K562 (cell line): ENCODE measurements around the gene WASF2. TPM values are rescaled to one million over a fixed set of nuclear protein-coding genes. Genes with fewer than 3 reads are reported as not detected.

Experiments
- ATAC-seq: fragments of 200-7000 bp; cut with Tn5 transposase; 3 replicates; pipeline ENCODE4 v1.9.1; 2020; ENCODE audit warnings: moderate library complexity
- BruUV-seq: library from RNA; stranded (reverse); fragments of 400-500 nt; replicated peaks from 2 replicates; lab custom pipeline; 2021; lab: Mats Ljungman, UMichigan
- CTCF ChIA-PET: fragments of 300-600 bp; formaldehyde crosslinking; extraction: SDS; loops from one replicate; lab custom pipeline; 2021; ENCODE audit warnings: low intra/inter-chr PET ratio; lab: Yijun Ruan, JAX
- POLR2A ChIA-PET: fragments of 300-600, 350-650 bp; sonication (Branson Sonifier 250); formaldehyde crosslinking; extraction: SDS; loops from one replicate; lab custom pipeline; 2021; ENCODE audit warnings: antibody characterized with exemption, inconsistent platforms; lab: Yijun Ruan, JAX
- DNase-seq, 4 experiments: peaks; one replicate each; pipeline versions ENCODE4 v3.0.0 to v3.0.0-alpha.2; 2011 to 2018; ENCODE audit warnings: low spot score in 3 of 4, mixed read lengths in 3 of 4; ENCODE audit errors: extremely low read depth in 1 of 4
- FAIRE-seq: peaks from 2 replicates; lab custom pipeline; 2011; peaks lifted over from hg19 to GRCh38; lab: Jason Lieb, UNC
- H2AFZ ChIP-seq: 2 replicates; pipeline ENCODE4 v1.6.0; 2011; ENCODE audit warnings: low read depth, low read length, control low read depth, inconsistent platforms
- H3K27ac ChIP-seq: fragments of 200-600 bp; 3 replicates; pipeline ENCODE4 v1.8.0; 2011; ENCODE audit warnings: low read depth, mild to moderate bottlenecking, control low read depth, inconsistent platforms, low read length, moderate library complexity, mixed read lengths; ENCODE audit errors: extremely low read depth
- H3K27me3 ChIP-seq, 2 experiments: fragments of 300-600 bp in 1 of 2; 2 replicates in 1 of 2; 3 replicates in 1 of 2; pipeline versions ENCODE4 v1.6.0 to v1.8.0; 2011; ENCODE audit warnings: inconsistent platforms in 2 of 2, low read length in 2 of 2, mild to moderate bottlenecking in 1 of 2, mixed read lengths in 1 of 2, moderate library complexity in 1 of 2; ENCODE audit not compliant: control insufficient read depth in 2 of 2, insufficient read depth in 2 of 2
- H3K36me3 ChIP-seq: fragments of 300-600 bp; 3 replicates; pipeline ENCODE4 v1.8.0; 2011; ENCODE audit warnings: mild to moderate bottlenecking, low read length, inconsistent platforms; ENCODE audit not compliant: control insufficient read depth, insufficient read depth
- H3K4me1 ChIP-seq, 2 experiments: fragments of 200-600 bp in 1 of 2; replicated peaks in 1 of 2; 2 replicates in 1 of 2; 3 replicates in 1 of 2; pipeline versions ENCODE4 v1.5.1 to v1.8.0; 2011; ENCODE audit warnings: inconsistent platforms in 2 of 2, low read length in 2 of 2, mild to moderate bottlenecking in 1 of 2, mixed read lengths in 1 of 2, moderate library complexity in 1 of 2; ENCODE audit not compliant: control insufficient read depth in 2 of 2, insufficient read depth in 2 of 2
- H3K4me2 ChIP-seq: 2 replicates; pipeline ENCODE4 v1.6.1; 2011; ENCODE audit warnings: low read length, control low read depth, inconsistent platforms, mixed read lengths; ENCODE audit not compliant: insufficient read depth
- H3K4me3 ChIP-seq: fragments of 200-600 bp; sonication (generic), shearing (Covaris generic); 2 replicates; pipeline ENCODE4 v1.5.1; 2016; ENCODE audit warnings: control low read depth, inconsistent platforms
- H3K79me2 ChIP-seq: fragments of 200-600 bp; 3 replicates; pipeline ENCODE4 v1.8.0; 2011; ENCODE audit warnings: low read length, inconsistent platforms; ENCODE audit not compliant: control insufficient read depth, insufficient read depth
- H3K9ac ChIP-seq, 2 experiments: 2 replicates each; pipeline versions ENCODE4 v1.6.0 to v1.6.1; 2011; ENCODE audit warnings: low read depth in 2 of 2, low read length in 2 of 2, control low read depth in 1 of 2, inconsistent platforms in 1 of 2, mild to moderate bottlenecking in 1 of 2, mixed read lengths in 1 of 2; ENCODE audit not compliant: insufficient read depth in 1 of 2
- H3K9me1 ChIP-seq: one replicate; pipeline ENCODE4 v1.6.0; 2011; ENCODE audit warnings: inconsistent platforms, mild to moderate bottlenecking, low read length, moderate library complexity; ENCODE audit not compliant: control insufficient read depth, insufficient read depth
- H3K9me3 ChIP-seq: replicated peaks from 2 replicates; pipeline ENCODE4 v1.5.1; 2011; ENCODE audit warnings: low read depth, low read length, inconsistent platforms; ENCODE audit not compliant: control insufficient read depth, insufficient read depth
- H4K20me1 ChIP-seq: replicated peaks from 2 replicates; pipeline ENCODE4 v1.6.1; 2011; ENCODE audit warnings: low read length, inconsistent platforms, mixed read lengths; ENCODE audit not compliant: control insufficient read depth, insufficient read depth
- ZBTB26 ChIP-seq: fragments of 450-650 bp; formaldehyde crosslinking; IDR thresholded peaks from 2 replicates; pipeline ENCODE4 v1.4.0; 2022; ENCODE audit warnings: missing genetic modification characterization
- ZNF146 ChIP-seq: IDR thresholded peaks from one replicate; pipeline ENCODE4 v1.6.1; 2018; ENCODE audit warnings: missing compliant biosample characterization; ENCODE audit not compliant: unreplicated experiment
- ZNF263 ChIP-seq: sonication (generic); formaldehyde crosslinking; IDR thresholded peaks from 2 replicates; pipeline ENCODE4 v1.8.0; 2022; ENCODE audit warnings: mild to moderate bottlenecking, missing genetic modification reagents, borderline replicate concordance
- ZNF57 ChIP-seq: fragments of 450-650 bp; formaldehyde crosslinking; IDR thresholded peaks from 2 replicates; pipeline ENCODE4 v1.4.0; 2020; ENCODE audit warnings: mild to moderate bottlenecking, moderate library complexity
- WGBS: fragments of 100-300 bp; shearing (Covaris generic); methylation state at CpG from one replicate; pipeline ENCODE4 v1.1.6; 2016; ENCODE audit warnings: low coverage, mixed read lengths; ENCODE audit not compliant: insufficient coverage; ENCODE audit errors: missing lambda C conversion rate; 5-methylcytosine and 5-hydroxymethylcytosine counted together
- in situ Hi-C: fragments of 300-500 bp; cut with MboI; formaldehyde crosslinking; loops from 4 replicates; pipeline ENCODE4 v1.15.0; 2018; ENCODE audit warnings: inconsistent platforms, mixed read lengths
- intact Hi-C: fragments of 100-400 bp; cut with micrococcal nuclease; formaldehyde crosslinking; loops from 2 replicates; pipeline ENCODE4 v1.14.2; 2022
- polyA plus RNA-seq, 8 experiments: library from polyadenylated mRNA; depleted of rRNA in 4 of 8; stranded (reverse) in 5 of 8; unstranded in 3 of 8; fragments of >200 nt; fragmentation: Nextera tagmentation in 2 of 8; fragmentation: Illumina TruSeq in 1 of 8; extraction: Ambion mirVana in 2 of 8; extraction: Trizol in 1 of 8; gene quantifications; 2 replicates each; pipeline versions ENCODE4 v1.2.1 to v1.2.3, GENCODE V29; 2011 to 2014; ENCODE audit warnings: inconsistent platforms in 1 of 8, missing spikeins in 1 of 8
- total RNA-seq, 7 experiments: library from RNA; depleted of rRNA in 6 of 7; stranded (reverse); fragments of >200 nt in 6 of 7; fragmentation: Illumina TruSeq in 2 of 7; extraction: Trizol in 2 of 7; gene quantifications; 2 replicates each; pipeline versions ENCODE4 v1.2.1 to v1.2.3, GENCODE V29; 2011 to 2021; ENCODE audit warnings: low replicate concordance in 1 of 7
- TF ChIP-seq, protein P1 (sequence below): fragments of 450-650 bp; formaldehyde crosslinking; IDR thresholded peaks from 2 replicates; pipeline ENCODE4 v1.4.0; 2020; ENCODE audit warnings: mild to moderate bottlenecking, moderate library complexity
- TF ChIP-seq, protein P2 (sequence below), 2 experiments: fragments of 450-650 bp; formaldehyde crosslinking in 1 of 2; IDR thresholded peaks; 2 replicates each; pipeline versions ENCODE4 v1.4.0 to v1.6.1; 2014 to 2020; ENCODE audit warnings: mild to moderate bottlenecking in 2 of 2, borderline replicate concordance in 1 of 2, low read depth in 1 of 2
- TF ChIP-seq, protein P3 (sequence below): fragments of 450-650 bp; IDR thresholded peaks from 2 replicates; pipeline ENCODE4 v1.6.1; 2016

Gene WASF2
- total and polyA plus RNA-seq, 9 of the 15 experiments (the other 6 are each of a cell fraction or from before 2014, with no cell fraction given), result 8.2 to 163 (median 31.2) TPM

- ATAC-seq, result peak; percentile 89
- H3K9ac ChIP-seq, result no peak overlapping the region
- H3K4me1 ChIP-seq, result no peaks in the 10 kb centered on the region; a peak in 1 of 5 replicates
- no peak overlapping the region for H3K4me2 ChIP-seq
- ChIA-PET POLR2A (interaction anchor here (0.6 to 1.2 kb wide), 8 partner anchors 9 to 141 kb away, joined by 3 to 8 read pairs (median 4); partner anchors contain the start of gene WASF2), CTCF (interaction anchor here (0.5 to 2.4 kb wide), 2 partner anchors 190 to 1466 kb away, joined by 3 to 21 read pairs; no protein-coding TSS in a partner anchor)
- DNase-seq, result peak; percentile 63 to 79 (median 77)
- WGBS, result 58% methylated on average over 3 of the region's 3 CpGs
- peaks cover 15% of the 10 kb centered on the region; the same call in 2 of the 3 replicates for H3K79me2 ChIP-seq
- H3K9me1 ChIP-seq, result peaks cover 3% of the 10 kb centered on the region
- H3K4me3 ChIP-seq, result no peak overlapping the region
- intact Hi-C loops (loop anchor here (5.0 kb wide), 2 partner anchors 76 to 191 kb away; partner anchors contain the start of gene WASF2), in situ Hi-C loops (no loop called here)
- no peak overlapping the region for H2AFZ ChIP-seq
- BruUV-seq, result no TSS peak
- no peaks in the 10 kb centered on the region for H3K9me3 ChIP-seq
- H3K27ac ChIP-seq, result no peak overlapping the region; the same call in 2 of the 3 replicates
- peak; percentile 65 for FAIRE-seq
- H3K27me3 ChIP-seq, result no peaks in the 10 kb centered on the region
- peaks cover 84% of the 10 kb centered on the region for H3K36me3 ChIP-seq
- no peaks in the 10 kb centered on the region for H4K20me1 ChIP-seq
- peak; percentile 43; the same call in 1 of the 2 replicates for TF ChIP-seq ZNF263
- TF ChIP-seq ZNF146 (CRISPR knock-in tag), result no peak
- TF ChIP-seq, protein P1, sequence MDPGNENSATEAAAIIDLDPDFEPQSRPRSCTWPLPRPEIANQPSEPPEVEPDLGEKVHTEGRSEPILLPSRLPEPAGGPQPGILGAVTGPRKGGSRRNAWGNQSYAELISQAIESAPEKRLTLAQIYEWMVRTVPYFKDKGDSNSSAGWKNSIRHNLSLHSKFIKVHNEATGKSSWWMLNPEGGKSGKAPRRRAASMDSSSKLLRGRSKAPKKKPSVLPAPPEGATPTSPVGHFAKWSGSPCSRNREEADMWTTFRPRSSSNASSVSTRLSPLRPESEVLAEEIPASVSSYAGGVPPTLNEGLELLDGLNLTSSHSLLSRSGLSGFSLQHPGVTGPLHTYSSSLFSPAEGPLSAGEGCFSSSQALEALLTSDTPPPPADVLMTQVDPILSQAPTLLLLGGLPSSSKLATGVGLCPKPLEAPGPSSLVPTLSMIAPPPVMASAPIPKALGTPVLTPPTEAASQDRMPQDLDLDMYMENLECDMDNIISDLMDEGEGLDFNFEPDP (CRISPR knock-in tag), result no peak
- TF ChIP-seq, protein P2, sequence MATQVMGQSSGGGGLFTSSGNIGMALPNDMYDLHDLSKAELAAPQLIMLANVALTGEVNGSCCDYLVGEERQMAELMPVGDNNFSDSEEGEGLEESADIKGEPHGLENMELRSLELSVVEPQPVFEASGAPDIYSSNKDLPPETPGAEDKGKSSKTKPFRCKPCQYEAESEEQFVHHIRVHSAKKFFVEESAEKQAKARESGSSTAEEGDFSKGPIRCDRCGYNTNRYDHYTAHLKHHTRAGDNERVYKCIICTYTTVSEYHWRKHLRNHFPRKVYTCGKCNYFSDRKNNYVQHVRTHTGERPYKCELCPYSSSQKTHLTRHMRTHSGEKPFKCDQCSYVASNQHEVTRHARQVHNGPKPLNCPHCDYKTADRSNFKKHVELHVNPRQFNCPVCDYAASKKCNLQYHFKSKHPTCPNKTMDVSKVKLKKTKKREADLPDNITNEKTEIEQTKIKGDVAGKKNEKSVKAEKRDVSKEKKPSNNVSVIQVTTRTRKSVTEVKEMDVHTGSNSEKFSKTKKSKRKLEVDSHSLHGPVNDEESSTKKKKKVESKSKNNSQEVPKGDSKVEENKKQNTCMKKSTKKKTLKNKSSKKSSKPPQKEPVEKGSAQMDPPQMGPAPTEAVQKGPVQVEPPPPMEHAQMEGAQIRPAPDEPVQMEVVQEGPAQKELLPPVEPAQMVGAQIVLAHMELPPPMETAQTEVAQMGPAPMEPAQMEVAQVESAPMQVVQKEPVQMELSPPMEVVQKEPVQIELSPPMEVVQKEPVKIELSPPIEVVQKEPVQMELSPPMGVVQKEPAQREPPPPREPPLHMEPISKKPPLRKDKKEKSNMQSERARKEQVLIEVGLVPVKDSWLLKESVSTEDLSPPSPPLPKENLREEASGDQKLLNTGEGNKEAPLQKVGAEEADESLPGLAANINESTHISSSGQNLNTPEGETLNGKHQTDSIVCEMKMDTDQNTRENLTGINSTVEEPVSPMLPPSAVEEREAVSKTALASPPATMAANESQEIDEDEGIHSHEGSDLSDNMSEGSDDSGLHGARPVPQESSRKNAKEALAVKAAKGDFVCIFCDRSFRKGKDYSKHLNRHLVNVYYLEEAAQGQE (IDR thresholded peaks at IDR 0.05; ENCODE audit: borderline replicate concordance), result peak; percentile 62
- TF ChIP-seq, protein P2 (CRISPR knock-in tag; IDR thresholded peaks at IDR 0.05; ENCODE audit: low read depth), result no peak
- TF ChIP-seq, protein P3, sequence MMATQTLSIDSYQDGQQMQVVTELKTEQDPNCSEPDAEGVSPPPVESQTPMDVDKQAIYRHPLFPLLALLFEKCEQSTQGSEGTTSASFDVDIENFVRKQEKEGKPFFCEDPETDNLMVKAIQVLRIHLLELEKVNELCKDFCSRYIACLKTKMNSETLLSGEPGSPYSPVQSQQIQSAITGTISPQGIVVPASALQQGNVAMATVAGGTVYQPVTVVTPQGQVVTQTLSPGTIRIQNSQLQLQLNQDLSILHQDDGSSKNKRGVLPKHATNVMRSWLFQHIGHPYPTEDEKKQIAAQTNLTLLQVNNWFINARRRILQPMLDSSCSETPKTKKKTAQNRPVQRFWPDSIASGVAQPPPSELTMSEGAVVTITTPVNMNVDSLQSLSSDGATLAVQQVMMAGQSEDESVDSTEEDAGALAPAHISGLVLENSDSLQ, result no peak
- no peak for TF ChIP-seq ZBTB26
- TF ChIP-seq ZNF57 (CRISPR knock-in tag), result no peak
These were observed 73.4 kb downstream of the WASF2 start for GRCh38 chr1:27416387-27417111.
